Measurements from ENCODE around the gene DNAH1.

The DNAH1 gene

GRCh38 chr3:52291508-52292181 is 24.5 kb upstream of the DNAH1 start:
- peak; percentile 70 for DNase-seq

DNA sequence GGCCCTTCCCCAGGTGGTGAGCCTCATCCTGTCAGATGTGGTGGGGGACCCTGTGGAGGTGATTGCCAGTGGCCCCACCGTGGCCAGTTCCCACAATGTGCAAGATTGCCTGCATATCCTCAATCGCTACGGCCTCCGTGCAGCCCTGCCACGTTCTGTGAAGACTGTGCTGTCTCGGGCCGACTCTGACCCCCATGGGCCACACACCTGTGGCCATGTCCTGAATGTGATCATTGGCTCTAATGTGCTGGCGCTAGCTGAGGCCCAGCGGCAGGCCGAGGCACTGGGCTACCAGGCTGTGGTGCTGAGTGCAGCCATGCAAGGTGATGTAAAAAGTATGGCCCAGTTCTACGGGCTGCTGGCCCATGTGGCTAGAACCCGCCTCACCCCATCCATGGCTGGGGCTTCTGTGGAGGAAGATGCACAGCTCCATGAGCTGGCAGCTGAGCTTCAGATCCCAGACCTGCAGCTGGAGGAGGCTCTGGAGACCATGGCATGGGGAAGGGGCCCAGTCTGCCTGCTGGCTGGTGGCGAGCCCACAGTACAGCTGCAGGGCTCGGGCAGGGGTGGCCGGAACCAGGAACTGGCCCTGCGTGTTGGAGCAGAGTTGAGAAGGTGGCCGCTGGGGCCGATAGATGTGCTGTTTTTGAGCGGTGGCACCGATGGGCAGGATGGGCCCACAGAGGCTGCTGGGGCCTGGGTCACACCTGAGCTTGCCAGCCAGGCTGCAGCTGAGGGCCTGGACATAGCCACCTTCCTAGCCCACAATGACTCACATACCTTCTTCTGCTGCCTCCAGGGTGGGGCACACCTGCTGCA is 23.7 kb upstream of the DNAH1 start:
- no peak for DNase-seq

GRCh38 chr3:52293491-52294319 is 22.4 kb upstream of the DNAH1 start:
- no peak for DNase-seq

DNA sequence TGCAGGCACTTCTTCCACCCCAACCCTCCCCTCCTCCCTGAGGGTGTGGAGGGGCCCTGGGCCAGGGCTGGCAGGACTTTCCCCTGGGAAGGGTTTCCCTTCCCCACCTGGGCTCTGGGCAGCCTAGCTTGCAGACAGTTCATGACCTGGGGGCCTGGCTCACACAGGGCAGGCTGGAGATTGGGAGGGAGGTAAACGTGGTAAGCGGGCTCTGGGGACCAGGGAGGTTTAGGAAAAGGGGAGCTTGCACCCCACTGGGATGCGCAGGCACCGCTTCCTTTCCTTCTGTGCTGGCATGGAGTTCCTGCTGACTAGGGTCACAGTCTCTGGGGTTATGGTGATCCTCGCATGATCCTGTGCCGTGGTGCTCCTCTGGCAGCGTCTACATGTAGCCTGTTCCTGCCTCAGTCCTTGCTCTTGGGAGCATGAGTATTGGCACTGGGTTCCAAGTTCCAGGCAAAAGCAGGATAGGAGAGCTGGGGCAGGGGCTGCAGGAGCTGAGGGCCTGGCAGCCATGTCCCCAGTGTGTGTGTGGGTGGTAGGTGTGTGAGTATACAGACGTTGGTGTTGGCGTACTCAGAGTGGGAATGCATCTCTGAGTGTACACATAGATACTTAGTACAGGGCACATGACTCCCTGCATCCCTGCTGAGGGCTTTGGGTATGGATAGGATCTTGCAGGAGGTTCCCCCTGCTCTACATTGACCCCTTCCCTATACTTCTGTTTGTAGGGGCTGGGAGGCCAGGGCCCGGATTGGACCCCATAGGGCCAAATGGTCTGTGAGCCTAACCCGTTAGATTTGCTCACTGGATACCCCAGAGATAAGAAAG is 21.6 kb upstream of the DNAH1 start:
- DNase-seq: no peak

- DNase-seq: no peak
Observed at GRCh38 chr3:52295671-52296208, 20.4 kb upstream of the DNAH1 start.

GRCh38 chr3:52297242-52298148 is 18.6 kb upstream of the DNAH1 start:
- DNase-seq: no peak

DNA sequence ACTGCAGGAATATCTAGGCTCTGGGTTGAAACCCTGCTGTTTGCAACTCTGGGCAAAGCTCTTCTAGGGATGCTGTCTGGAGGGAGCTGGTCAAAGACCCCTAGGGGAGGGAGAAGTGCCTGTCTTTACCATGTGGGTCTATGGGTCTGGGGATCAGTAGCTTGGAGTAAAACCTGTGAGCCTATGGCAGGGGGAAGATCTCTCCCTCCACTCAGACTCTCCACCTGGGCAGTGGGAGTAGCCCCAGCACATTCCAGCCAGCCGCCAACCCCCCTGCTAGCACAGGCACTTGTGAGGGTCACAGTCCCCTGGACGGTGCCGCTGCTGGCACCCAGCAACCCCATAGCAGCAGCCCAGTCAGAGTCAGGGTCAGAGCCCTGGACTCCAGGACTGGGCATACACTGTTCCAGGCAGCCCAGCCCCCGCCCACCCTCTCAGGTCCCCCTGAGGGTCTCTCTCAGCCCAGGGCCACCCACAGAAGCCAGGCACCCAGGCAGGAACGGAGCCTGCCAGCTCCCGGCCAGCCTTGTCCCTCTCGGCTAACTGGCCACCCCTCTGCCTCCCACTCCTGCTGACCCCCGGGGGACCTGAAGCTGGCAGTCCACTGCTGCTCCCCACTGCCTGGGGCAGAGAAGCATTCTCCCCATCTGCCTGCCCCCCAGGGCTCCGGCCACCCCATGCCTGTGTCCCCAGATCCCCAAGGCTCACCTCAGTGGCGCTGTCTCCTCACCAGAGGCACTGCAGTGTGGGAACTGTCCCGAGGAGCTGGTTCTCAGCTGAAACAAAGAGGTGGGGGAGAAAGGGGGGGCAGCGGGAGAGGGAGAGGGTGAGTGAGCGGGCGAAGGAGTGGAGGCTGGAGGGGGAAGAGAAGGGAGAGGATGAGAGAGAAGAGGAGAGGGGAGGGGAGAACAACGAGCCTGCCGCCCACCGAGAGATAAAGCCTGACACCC is 17.7 kb upstream of the DNAH1 start:
- no peak for DNase-seq

DNA sequence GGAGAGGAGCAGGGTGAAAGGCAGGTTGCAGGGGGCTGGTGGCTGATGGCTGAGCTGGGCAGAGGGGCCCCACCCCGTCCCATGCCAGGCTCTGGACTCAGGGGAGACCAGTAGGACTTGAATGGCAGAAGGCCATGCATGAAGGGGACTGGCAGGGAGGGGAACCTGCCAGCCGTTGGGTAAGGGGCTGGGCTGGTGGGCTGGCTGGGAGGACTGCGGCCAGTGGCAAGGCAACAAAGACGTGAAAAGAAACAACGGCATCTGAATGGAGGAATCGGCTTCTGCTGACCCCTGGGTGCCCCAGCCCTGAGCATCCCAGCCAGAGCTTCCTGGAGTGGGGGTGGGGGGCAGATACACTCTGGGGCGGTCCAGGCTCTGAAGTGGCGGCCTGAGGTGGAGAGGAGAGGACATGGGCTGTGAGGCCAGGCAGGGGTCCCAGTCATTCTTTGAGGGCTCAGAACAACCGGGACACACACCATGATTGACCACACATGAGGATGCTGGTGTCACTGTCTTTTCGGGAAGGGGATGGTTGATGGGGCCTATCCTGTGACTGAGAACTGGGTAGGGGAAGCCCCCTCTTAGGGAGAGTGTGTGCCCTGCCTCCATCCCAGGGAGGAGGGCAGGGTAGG is 16.8 kb upstream of the DNAH1 start:
- no peak for DNase-seq

- no peak for DNase-seq
Observed at GRCh38 chr3:52299879-52300611, 16.1 kb upstream of the DNAH1 start.

DNA sequence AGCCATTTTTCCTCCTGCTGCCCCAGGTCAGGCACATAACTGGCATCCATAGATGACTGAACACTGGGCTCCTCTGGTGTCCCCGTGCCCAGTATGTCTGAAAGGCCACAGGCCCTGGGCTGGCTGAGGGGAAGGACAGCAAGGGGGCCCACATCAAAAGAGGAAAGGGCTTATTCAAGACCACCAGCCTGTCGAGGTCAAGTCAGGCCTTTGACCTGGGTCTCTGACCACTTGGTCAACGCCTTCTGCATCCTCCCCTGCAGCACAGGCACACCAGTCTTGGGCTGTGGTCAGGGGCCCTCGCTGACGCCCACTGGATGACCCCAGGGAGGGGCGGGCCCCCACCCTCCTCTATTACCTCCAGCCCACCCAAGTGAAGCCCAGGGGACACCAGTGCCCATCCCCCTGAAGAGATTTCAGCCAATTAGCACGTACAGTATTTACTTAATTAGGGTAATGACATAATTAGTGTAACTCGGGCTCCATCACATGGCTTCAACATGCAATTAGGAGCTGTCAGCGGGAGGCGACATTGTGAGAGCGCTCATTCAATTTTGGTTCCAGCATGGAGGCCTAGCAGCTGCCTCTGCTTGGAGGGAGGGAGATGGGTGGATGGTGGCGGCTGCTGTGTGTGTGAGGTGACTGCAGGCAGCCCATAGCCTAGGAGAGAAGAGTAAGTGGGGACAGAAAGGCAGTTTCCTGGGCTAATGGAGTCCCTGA is 13.5 kb upstream of the DNAH1 start:
- no peak for DNase-seq

GRCh38 chr3:52303811-52304210 is 12.3 kb upstream of the DNAH1 start:
- no peak for DNase-seq

DNA sequence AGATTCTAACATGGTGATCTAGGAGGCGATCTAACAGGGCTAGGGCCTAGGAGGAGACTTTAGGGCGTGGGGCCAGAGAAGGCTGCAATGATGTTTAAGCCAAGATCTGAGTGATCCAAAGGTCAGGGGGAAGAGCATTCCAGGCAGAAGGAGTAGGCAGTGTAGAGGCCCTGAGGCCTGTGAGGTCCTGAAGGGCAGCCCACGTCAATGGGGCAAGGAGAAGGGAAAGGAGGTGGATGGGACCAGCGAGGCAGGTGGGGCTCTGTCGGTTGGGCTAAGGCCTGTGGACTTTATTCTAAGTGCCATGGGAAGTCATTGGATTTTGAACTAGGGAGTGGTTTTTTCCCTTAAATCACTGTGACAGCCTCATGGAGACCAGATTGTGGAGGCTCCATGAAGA is 10.2 kb upstream of the DNAH1 start:
- DNase-seq: no peak

DNA sequence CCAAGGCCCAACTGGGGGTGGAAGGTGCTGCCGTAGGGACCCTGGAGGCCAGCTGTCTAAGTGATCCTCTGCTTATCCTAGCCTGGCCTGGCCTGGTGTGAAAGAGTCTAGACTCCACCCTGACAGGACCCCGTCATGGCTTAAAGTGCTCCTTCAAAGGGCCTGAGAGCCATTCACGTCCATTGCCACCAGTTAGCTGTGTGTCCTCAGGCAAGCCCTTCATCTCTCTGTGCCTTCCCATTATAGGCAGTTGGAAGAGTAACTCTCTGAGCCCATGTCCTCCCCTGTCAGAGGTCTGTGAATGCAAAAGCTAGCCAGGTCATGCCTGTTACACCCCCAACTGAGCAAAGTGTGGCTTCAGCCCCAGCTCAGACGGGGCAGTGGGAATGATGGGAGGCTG is 9.1 kb upstream of the DNAH1 start:
- DNase-seq: no peak

DNA sequence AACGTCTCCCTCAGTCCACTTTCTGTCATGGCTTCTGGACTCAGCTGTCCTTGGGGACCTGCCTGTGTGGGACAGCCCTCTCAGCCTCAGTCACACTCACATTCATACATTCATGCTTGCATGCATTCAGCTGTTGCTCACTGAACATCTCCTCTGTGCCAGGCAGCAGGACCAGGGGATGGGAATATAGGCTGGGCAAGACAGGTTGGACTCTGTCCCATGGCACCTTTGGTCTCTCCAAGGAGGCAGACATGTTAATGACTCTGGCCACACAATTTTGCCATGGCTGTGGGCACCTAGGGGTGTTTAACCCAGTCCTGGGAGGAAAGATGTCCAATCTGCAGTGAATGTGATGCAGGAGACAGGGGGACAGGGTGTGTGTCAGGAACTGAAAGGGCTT is 7.8 kb upstream of the DNAH1 start:
- no peak for DNase-seq

- DNase-seq: peak; percentile 7
Observed at GRCh38 chr3:52310861-52311575, 5.1 kb upstream of the DNAH1 start.

GRCh38 chr3:52311576-52312119 is 4.5 kb upstream of the DNAH1 start:
- no peak for DNase-seq

DNA sequence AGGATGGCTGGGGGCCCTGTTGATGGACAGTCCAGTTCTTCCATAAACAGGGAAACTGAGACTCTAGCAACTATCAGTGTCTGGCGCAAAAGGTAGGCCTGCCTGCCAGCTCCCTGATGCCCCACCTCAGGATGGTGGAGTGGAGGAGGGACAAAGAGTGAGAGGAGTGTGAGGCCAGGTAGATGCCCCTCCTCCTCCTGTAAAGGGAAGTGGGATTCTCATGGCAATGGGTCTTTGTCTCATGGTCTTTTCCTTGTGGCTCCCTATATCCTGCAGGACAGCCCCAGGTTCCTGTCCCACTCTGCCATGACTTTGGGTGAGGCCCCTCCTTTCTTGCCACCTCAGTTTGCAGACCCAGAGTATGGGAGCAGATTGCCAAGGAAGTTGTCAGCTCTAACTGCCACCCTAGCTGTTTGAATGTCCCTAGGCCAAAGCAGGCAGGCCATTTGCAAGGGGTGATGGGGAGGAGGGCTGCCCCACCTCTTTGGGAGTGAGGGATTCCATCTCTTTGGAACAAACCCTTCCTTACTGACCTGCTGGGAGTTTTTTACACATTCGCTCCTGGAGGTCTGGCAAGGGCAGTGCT is 2.8 kb upstream of the DNAH1 start:
- DNase-seq: no peak

All from CD4-positive, alpha-beta T cell treated with Interleukin-17A for 4 hours (primary cell).